Left lung (tissue), 10 donors: ENCODE data around the gene TAS1R1. TPM values are rescaled to one million over a fixed set of nuclear protein-coding genes. Genes with fewer than 3 reads are reported as not detected.

Source experiments
- ATAC-seq: fragments of 200-7000 bp; cut with Tn5 transposase; one replicate; pipeline ENCODE4 v1.9.1; 2020; ENCODE audit warnings: moderate library complexity
- DNase-seq, 4 donors: peaks; one replicate each; pipeline ENCODE4 v3.0.0-alpha.2; 2013 to 2020
- H3K27ac ChIP-seq, 2 donors: fragments of 200-600 bp; sonication (generic) in 1 of 2; one replicate each; pipeline versions ENCODE4 v1.5.0 to v1.8.0; 2020 to 2021
- H3K27me3 ChIP-seq, 2 donors: fragments of 200-600 bp; sonication (generic) in 1 of 2; one replicate each; pipeline versions ENCODE4 v1.5.0 to v1.8.0; 2020 to 2021
- H3K36me3 ChIP-seq, 2 donors: fragments of 200-600 bp; sonication (generic) in 1 of 2; one replicate each; pipeline versions ENCODE4 v1.5.0 to v1.8.0; 2020 to 2021
- H3K4me1 ChIP-seq, 2 donors: fragments of 200-600 bp; one replicate each; pipeline ENCODE4 v1.8.0; 2021
- H3K4me3 ChIP-seq, 2 donors: fragments of 200-600 bp; sonication (generic) in 1 of 2; one replicate each; pipeline versions ENCODE4 v1.5.0 to v1.8.0; 2020 to 2021; ENCODE audit warnings: mild to moderate bottlenecking in 1 of 2
- H3K9me3 ChIP-seq, 2 donors: fragments of 200-600 bp; sonication (generic) in 1 of 2; one replicate each; pipeline versions ENCODE4 v1.5.0 to v1.8.0; 2020 to 2021
- CTCF ChIP-seq, 2 donors: fragments of 200-600 bp; sonication (generic) in 1 of 2; IDR thresholded peaks; one replicate each; pipeline versions ENCODE4 v1.5.0 to v1.8.0; 2021; ENCODE audit warnings: antibody characterized with exemption in 2 of 2
- intact Hi-C, 2 donors: fragments of 100-400 bp; cut with DNase I; formaldehyde crosslinking; loops; one replicate each; pipeline versions ENCODE4 v1.11.2 to v1.14.2; 2022
- polyA plus RNA-seq, 6 donors: library from polyadenylated mRNA; unstranded; fragments of 120-200 nt; gene quantifications; one replicate each; pipeline ENCODE4 v1.2.1, GENCODE V29; 2013; ENCODE audit not compliant: insufficient read length in 6 of 6
- total RNA-seq, 2 donors: library from RNA; stranded (reverse); fragmentation: NEBNext Ultra II Directional; extraction: Animal tissue kit (Norgen Biotek cat#: 25700); gene quantifications; one replicate each; pipeline ENCODE4 v1.2.1, GENCODE V29; 2021
- donor health status: DM: no; HTN: yes; CAD: no.
- donor health status: DM: no; HTN: no; CAD: no.

Gene TAS1R1
- total and polyA plus RNA-seq, 8 donors: 0.07 to 0.21 (median 0.18) TPM; not detected in 2

GRCh38 chr1:6627841-6628545 lies 72.9 kb downstream of the TAS1R1 start:
- DNase-seq (no peak), ATAC-seq (no peak)
- intact Hi-C loops: no loop called here
- TF ChIP-seq CTCF (IDR thresholded peaks at IDR 0.05): no peak
- Histone ChIP-seq H3K9me3 (no peaks in the 10 kb centered on the region), H3K27me3 (no peaks in the 10 kb centered on the region), H3K36me3 (peaks cover 0 to 60% of the 10 kb centered on the region in 2 donors), H3K27ac (no peak overlapping the region), H3K4me1 (peaks cover 7 to 27% of the 10 kb centered on the region in 2 donors), H3K4me3 (no peak overlapping the region)

- H3K36me3 ChIP-seq: peaks cover 3 to 65% of the 10 kb centered on the region in 2 donors
Measured at GRCh38 chr1:6628971-6629479, 73.9 kb downstream of the TAS1R1 start.

More at GRCh38 chr1:6628971-6629479, 73.9 kb downstream of the TAS1R1 start:
- Histone ChIP-seq H3K4me3 (no peak overlapping the region), H3K9me3 (no peaks in the 10 kb centered on the region), H3K4me1 (peaks cover 7 to 27% of the 10 kb centered on the region in 2 donors), H3K27ac (no peak overlapping the region), H3K27me3 (no peaks in the 10 kb centered on the region)
- intact Hi-C loops: no loop called here
- no peak for DNase-seq
- ATAC-seq: no peak
- TF ChIP-seq CTCF (IDR thresholded peaks at IDR 0.05): no peak

Other genes with a start within 250 kb of the TAS1R1 start
- gene ACOT7, start 161.5 kb upstream of the TAS1R1 start, total RNA-seq: 10 to 100 TPM; 28.8 to 30.1 TPM
- 10 to 100 TPM; 13.1 to 16.8 (median 14.6) TPM for gene ACOT7, start 161.5 kb upstream of the TAS1R1 start, polyA plus RNA-seq
- gene HES2, start 135.4 kb upstream of the TAS1R1 start, total RNA-seq: 1 to 10 TPM; 1.6 to 6.6 TPM
- under 1 TPM; 0.06 to 0.35 (median 0.16) TPM for gene HES2, start 135.4 kb upstream of the TAS1R1 start, polyA plus RNA-seq
- 1 to 10 TPM; 1.2 to 3.7 TPM for gene ESPN, start 130.5 kb upstream of the TAS1R1 start, total RNA-seq
- gene ESPN, start 130.5 kb upstream of the TAS1R1 start, polyA plus RNA-seq: 1 to 10 TPM; 1.7 to 3.1 (median 2.2) TPM
- gene TNFRSF25, start 89.1 kb upstream of the TAS1R1 start, total RNA-seq: 1 to 10 TPM; 5.6 to 8.4 TPM
- 10 to 100 TPM; 20.1 to 34.8 (median 26.4) TPM for gene TNFRSF25, start 89.1 kb upstream of the TAS1R1 start, polyA plus RNA-seq
- gene PLEKHG5, start 63.6 kb upstream of the TAS1R1 start, total RNA-seq: 10 to 100 TPM in 1 of 2 donors, 1 to 10 TPM in 1; 6.3 to 10.7 TPM
- 10 to 100 TPM; 22.8 to 35.7 (median 29.7) TPM for gene PLEKHG5, start 63.6 kb upstream of the TAS1R1 start, polyA plus RNA-seq
- gene NOL9, start 794 bp upstream of the TAS1R1 start, total RNA-seq: 10 to 100 TPM; 24.4 to 30.8 TPM
- 10 to 100 TPM; 19.1 to 25.7 (median 23.7) TPM for gene NOL9, start 794 bp upstream of the TAS1R1 start, polyA plus RNA-seq
- 10 to 100 TPM; 24.7 to 34.5 TPM for gene ZBTB48, start 24.7 kb downstream of the TAS1R1 start, total RNA-seq
- gene ZBTB48, start 24.7 kb downstream of the TAS1R1 start, polyA plus RNA-seq: 10 to 100 TPM; 26.2 to 41.6 (median 33.7) TPM
- 10 to 100 TPM; 20.6 to 29.2 TPM for gene KLHL21, start 47.6 kb downstream of the TAS1R1 start, total RNA-seq
- 10 to 100 TPM; 11.0 to 15.9 (median 13.6) TPM for gene KLHL21, start 47.6 kb downstream of the TAS1R1 start, polyA plus RNA-seq
- gene PHF13, start 58.4 kb downstream of the TAS1R1 start, total RNA-seq: 10 to 100 TPM; 11.1 to 12.2 TPM
- gene PHF13, start 58.4 kb downstream of the TAS1R1 start, polyA plus RNA-seq: 10 to 100 TPM; 17.6 to 24.8 (median 19.9) TPM
- 10 to 100 TPM; 14.5 to 16.5 TPM for gene THAP3, start 69.6 kb downstream of the TAS1R1 start, total RNA-seq
- 10 to 100 TPM; 15.5 to 20.5 (median 17.9) TPM for gene THAP3, start 69.6 kb downstream of the TAS1R1 start, polyA plus RNA-seq
- 10 to 100 TPM; 33.5 to 37.7 TPM for gene DNAJC11, start 146.5 kb downstream of the TAS1R1 start, total RNA-seq
- 10 to 100 TPM; 46.4 to 52.0 (median 47.2) TPM for gene DNAJC11, start 146.5 kb downstream of the TAS1R1 start, polyA plus RNA-seq
- gene CAMTA1, start 230.1 kb downstream of the TAS1R1 start, total RNA-seq: 10 to 100 TPM; 56.9 to 69.1 TPM
- 10 to 100 TPM; 42.7 to 54.5 (median 47.2) TPM for gene CAMTA1, start 230.1 kb downstream of the TAS1R1 start, polyA plus RNA-seq